NCI-H1105 treated with DMSO at 0.1 percent for 48 hours (cell line): ENCODE data around the gene SEMA3G.

ENCODE experiments used
- DNase-seq: peaks from one replicate; lab custom pipeline; 2025; lab: John Stamatoyannopoulos, UW

SEMA3G gene

DNA sequence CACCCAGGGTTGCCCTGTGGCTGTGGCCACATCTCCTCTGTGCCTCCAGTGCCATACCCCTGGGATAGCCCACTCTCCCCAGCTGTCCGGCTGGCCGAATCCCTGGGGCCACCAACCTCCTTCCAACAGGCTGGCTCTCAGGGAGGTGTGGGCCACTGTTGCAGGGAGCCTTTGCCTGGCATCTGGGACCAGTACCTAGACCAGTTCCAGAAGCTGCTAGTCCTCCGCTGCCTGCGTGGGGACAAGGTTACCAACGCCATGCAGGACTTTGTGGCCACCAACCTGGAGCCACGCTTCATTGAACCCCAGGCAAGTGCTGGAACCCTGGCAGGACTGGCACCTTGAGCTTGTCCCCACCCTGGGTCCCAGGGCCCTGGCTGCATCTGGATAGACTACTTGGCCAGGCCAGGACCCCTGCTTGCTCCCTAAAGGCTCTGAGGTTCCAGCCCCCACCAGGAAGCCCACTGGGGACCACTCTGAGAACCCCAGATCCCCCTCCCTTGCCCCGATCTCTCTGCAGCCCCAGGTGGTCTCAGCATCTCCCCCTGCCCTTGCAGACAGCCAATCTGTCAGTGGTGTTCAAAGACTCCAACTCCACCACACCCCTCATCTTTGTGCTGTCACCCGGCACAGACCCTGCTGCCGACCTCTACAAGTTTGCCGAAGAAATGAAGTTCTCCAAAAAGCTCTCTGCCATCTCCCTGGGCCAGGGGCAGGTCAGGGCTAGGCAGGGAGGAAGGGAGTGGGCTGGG, 50.0 kb downstream of the SEMA3G start:
- DNase-seq, result no peak

DNA sequence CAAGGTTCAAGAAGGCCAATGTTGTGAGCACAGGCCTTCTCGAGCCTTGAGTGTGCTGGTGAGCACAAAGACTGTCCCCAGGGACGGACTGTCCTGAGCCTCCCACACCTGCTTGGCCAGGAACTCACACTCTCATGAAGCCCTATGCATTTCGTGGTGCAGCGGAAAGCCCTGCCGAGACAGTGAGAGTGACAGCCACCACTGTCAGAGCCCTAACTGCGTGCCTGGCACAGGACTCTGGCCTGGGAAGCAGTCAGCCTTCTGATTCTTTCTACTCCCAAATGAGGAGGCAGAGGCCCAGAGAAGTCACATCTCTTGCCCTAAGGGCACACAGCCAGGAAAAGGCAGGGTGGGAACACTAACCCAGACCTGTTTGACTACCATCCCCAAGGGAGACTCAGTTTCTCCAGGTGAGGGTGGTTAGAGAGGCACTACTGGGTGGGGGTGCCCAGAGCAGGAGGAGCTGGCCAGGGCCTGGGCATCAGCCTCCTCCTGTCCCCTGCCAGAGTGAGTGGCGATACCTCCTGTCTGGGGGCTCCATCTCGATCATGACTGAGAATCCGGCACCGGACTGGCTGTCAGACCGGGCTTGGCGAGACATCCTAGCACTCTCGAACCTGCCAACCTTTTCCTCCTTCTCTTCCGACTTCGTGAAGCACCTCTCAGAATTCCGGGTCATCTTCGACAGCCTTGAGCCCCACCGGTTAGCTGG, 50.8 kb downstream of the SEMA3G start:
- no peak for DNase-seq

DNA sequence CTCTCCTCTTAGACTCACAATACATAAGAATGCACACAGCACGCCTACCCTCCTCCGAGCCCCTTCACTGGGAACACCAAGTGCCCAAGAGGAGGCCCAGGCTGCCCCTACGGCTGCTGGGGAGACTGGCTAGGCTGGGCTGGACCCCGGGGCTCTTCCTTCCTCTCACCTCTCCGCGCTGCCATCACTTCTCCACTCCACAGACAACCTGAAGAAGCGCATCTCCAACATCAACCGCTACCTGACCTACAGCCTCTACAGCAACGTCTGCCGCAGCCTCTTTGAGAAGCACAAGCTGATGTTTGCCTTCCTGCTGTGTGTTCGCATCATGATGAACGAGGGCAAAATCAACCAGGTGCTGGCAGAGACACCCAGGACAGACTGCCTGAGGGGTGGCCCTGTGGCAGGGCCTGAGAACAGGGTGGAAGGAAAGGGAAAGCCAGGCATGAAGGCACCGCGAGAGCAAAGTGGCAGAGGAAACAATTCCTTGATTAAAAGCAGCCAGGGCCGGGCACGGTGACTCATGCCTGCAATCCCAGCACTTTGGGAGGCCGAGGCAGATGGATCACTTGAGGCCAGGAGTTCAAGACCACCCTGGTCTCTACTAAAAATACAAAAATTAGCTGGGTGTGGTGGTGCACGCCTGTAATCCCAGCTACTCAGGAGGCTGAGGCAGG, 51.6 kb downstream of the SEMA3G start:
- no peak for DNase-seq

DNA sequence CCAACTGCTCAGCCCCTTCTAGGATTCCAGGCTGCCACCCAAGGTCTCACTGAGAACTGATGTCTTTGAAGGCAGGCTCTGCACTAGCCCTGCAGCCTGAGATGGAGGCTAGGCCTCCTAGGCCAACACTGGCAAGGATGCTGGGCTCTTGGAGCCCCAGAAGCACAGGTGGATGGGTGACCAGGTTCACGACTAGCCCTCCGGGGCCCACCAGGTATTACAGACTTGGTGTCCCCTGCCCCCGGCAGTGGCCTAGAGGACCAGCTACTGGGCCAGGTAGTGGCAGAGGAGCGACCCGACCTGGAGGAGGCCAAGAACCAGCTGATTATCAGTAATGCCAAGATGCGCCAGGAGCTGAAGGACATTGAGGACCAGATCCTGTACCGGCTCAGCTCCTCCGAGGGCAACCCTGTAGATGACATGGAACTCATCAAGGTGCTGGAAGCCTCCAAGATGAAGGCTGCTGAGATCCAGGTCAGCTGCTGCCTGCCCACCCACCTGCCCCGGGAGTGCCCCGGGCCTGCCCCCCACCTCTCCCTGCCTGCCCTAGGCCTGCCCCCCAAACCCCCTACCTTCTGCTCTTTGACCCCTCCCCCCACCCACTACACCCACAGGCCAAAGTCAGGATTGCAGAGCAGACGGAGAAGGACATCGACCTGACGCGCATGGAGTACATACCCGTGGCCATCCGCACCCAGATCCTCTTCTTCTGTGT, 52.5 kb downstream of the SEMA3G start:
- DNase-seq, result no peak

- DNase-seq, result no peak
Observed at GRCh38 chr3:52391096-52391495, 53.8 kb downstream of the SEMA3G start.

- no peak for DNase-seq
Observed at GRCh38 chr3:52388933-52389332, 56.0 kb downstream of the SEMA3G start.

- DNase-seq, result no peak
Observed at GRCh38 chr3:52388348-52388821, 56.5 kb downstream of the SEMA3G start.

GRCh38 chr3:52387481-52387880, 57.4 kb downstream of the SEMA3G start:
- DNase-seq, result no peak

DNA sequence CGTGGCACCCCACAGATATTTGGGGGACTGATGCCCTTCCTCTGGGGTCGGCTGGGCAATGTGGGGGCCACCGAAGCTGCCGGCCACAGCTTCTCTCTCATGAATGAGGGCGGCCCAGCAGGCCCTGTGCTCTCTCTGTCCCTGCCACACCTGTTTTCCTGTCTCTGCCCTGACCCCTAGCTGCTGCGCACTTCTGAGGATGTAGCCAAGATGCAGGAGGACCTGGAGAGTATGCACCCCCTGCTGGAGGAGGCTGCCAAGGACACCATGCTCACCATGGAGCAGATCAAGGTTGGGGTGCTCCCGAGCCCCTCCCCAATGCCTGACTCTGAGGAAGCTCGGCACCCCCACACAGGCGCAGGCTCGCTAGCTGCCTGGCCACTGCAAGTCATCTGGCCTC, 59.7 kb downstream of the SEMA3G start:
- DNase-seq, result no peak

DNA sequence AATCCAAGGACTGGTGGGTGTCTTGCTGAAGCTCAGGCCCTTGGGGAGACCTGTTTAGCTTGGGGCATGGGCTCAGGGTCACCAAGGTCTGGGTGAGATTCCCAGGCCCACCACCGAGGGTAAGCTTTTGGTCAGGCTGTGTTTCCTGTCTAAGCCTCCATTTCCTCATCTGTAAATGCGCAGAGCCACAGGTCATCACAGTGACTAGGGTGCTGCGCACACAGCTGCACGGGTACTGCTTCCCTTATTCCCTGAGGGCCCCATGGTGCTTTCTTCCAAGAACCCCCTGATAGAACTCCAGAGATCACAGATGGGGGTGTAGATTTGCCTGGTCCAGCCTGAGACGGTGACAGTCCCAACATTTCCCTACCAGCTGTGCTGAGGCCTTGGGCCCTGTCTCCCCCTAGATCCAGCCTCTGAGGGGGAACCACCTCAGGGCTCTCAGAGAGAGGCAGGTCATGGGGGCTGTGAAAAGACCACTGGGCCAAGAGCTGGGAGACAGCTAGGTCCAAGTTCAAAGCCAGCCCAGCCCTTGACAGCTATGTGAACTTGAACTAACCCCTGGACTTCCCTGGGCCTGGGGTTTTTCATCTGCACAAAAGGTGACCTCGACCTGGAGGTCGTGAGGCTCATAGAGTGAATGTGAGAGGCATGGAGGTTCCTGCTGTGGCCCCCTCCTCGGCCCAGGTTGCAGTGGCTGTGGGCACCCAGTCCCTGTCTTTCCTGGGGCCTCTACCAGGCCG, 60.7 kb downstream of the SEMA3G start:
- DNase-seq, result no peak

GRCh38 chr3:52383446-52383845, 61.5 kb downstream of the SEMA3G start:
- no peak for DNase-seq
